Body of pancreas (tissue), 4 donors: ENCODE data around the gene CABP7. TPM values are rescaled to one million over a fixed set of nuclear protein-coding genes. Genes with fewer than 3 reads are reported as not detected.

Experiments
- ATAC-seq: fragments of 150-250 bp; one replicate; pipeline ENCODE4 v1.9.1; 2016
- DNase-seq, 4 donors: peaks; one replicate each; pipeline ENCODE4 v3.0.0-alpha.2; 2019
- H3K27ac ChIP-seq, 4 donors: fragments of 200-600 bp; sonication (generic); 1 replicate in 3 of 4; 2 replicates in 1 of 4; pipeline versions ENCODE4 v1.5.1 to v1.6.1; 2016 to 2019; ENCODE audit warnings: mild to moderate bottlenecking in 1 of 4, mixed read lengths in 1 of 4, moderate library complexity in 1 of 4
- H3K27me3 ChIP-seq, 2 donors: fragments of 200-600 bp; sonication (generic); one replicate each; pipeline ENCODE4 v1.6.0; 2016; ENCODE audit warnings: mild to moderate bottlenecking in 1 of 2
- H3K36me3 ChIP-seq, 2 donors: fragments of 200-600 bp; sonication (generic); replicated peaks in 1 of 2; 2 replicates each; pipeline ENCODE4 v1.5.1; 2016; ENCODE audit warnings: low read depth in 2 of 2; ENCODE audit not compliant: insufficient read depth in 1 of 2
- H3K4me1 ChIP-seq: fragments of 200-600 bp; sonication (generic); one replicate; pipeline ENCODE4 v1.6.0; 2016
- H3K4me3 ChIP-seq, 2 donors: fragments of 200-600 bp; sonication (generic); 1 replicate in 1 of 2; 2 replicates in 1 of 2; pipeline ENCODE4 v1.5.1; 2016 to 2019
- H3K9me3 ChIP-seq, 3 donors: fragments of 200-600 bp; sonication (generic); 1 replicate in 2 of 3; 2 replicates in 1 of 3; pipeline ENCODE4 v1.5.1; 2016
- POLR2A ChIP-seq, 3 donors: fragments of 450-650 bp; IDR thresholded peaks; one replicate each; pipeline ENCODE4 v1.6.1; 2016; ENCODE audit warnings: antibody characterized with exemption in 3 of 3, mild to moderate bottlenecking in 2 of 3
- WGBS, 2 donors: methylation state at CpG; one replicate each; pipeline ENCODE4 v1.1.5; 2017; 5-methylcytosine and 5-hydroxymethylcytosine counted together
- intact Hi-C: fragments of 100-400 bp; cut with DNase I; formaldehyde crosslinking; loops from one replicate; pipeline ENCODE4 v1.15.1; 2023
- total RNA-seq, 2 donors: library from RNA; depleted of rRNA; stranded (reverse); fragments of >200 nt; gene quantifications; one replicate each; pipeline ENCODE4 v1.1.0, GENCODE V29; 2016
- TF ChIP-seq, protein P1 (sequence below), 7 experiments: fragments of 450-650 bp in 4 of 7; fragments of 200-600 bp in 3 of 7; sonication (generic) in 3 of 7; IDR thresholded peaks; one replicate each; pipeline ENCODE4 v1.5.1; 2016 to 2019; ENCODE audit warnings: antibody characterized with exemption in 7 of 7

The CABP7 gene
- total RNA-seq, 2 donors from 2014 or later: 0.78 to 2.6 TPM

- Histone ChIP-seq H3K27ac (peak within 1 kb of the TSS; percentile 71 to 90 (median 80)), H3K36me3 (peaks cover 3 to 10% of the 10 kb centered on the region in 2 donors), H3K4me3 (peak within 1 kb of the TSS; percentile 82 to 99), H3K4me1 (peaks cover 26% of the 10 kb centered on the region), H3K27me3 (no peaks in the 10 kb centered on the region), H3K9me3 (no peaks in the 10 kb centered on the region)
- no peak for TF ChIP-seq POLR2A (IDR thresholded peaks at IDR 0.05)
- TF ChIP-seq, protein P1, sequence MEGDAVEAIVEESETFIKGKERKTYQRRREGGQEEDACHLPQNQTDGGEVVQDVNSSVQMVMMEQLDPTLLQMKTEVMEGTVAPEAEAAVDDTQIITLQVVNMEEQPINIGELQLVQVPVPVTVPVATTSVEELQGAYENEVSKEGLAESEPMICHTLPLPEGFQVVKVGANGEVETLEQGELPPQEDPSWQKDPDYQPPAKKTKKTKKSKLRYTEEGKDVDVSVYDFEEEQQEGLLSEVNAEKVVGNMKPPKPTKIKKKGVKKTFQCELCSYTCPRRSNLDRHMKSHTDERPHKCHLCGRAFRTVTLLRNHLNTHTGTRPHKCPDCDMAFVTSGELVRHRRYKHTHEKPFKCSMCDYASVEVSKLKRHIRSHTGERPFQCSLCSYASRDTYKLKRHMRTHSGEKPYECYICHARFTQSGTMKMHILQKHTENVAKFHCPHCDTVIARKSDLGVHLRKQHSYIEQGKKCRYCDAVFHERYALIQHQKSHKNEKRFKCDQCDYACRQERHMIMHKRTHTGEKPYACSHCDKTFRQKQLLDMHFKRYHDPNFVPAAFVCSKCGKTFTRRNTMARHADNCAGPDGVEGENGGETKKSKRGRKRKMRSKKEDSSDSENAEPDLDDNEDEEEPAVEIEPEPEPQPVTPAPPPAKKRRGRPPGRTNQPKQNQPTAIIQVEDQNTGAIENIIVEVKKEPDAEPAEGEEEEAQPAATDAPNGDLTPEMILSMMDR (IDR thresholded peaks at IDR 0.05): no peak
- intact Hi-C loops: no loop called here
- DNase-seq: peak; percentile 93 to 96 (median 95)
- WGBS, 2 donors: 0 to 3% methylated on average over 36 to 46 of the region's 46 CpGs
- peak; percentile 86 for ATAC-seq
Measured at GRCh38 chr22:29767171-29768051, 47.6 kb downstream of the CABP7 start, which contains the start of gene UQCR10. TSS of gene UQCR10 (plus strand) at chr22:29767369. CDS start at chr22:29767399, 30 bp downstream.

DNA sequence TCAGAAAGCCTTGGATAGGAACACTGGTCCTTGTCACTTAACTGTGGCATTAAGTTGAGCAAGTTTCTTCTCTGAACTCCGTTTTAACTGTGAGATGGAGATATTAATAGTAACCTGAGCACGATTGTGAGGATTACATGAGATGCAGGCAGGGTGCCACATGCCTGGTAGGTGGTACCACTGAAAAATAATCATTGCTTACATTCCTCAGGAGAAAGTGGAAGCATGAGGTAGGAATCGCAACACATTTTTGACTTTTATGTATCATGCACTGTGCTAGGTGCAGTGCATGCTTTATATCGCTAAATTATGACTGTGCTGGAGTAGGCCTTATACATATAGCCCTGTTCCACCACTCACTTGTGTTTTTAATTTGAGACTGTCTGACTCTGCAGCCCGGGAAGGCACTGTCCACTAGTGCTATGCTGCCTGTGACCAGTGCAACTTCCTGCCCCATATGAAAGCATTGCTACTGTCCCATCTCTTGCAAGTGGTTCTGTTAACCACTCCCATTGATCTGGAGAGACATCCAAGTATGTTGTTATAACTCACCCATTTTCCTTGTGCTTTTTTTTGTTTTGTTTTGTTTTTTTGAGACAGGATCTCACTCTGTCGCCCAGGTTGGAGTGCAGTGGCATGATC, 48.4 kb downstream of the CABP7 start:
- DNase-seq: no peak
- Histone ChIP-seq H3K27me3 (no peaks in the 10 kb centered on the region), H3K27ac (peak overlapping the region in 2 of 4 donors; percentile 78 to 90), H3K4me3 (peak overlapping the region; percentile 82 to 99), H3K4me1 (peaks cover 26% of the 10 kb centered on the region), H3K36me3 (peaks cover 3 to 10% of the 10 kb centered on the region in 2 donors), H3K9me3 (no peaks in the 10 kb centered on the region)
- intact Hi-C loops: no loop called here
- no peak for TF ChIP-seq POLR2A (IDR thresholded peaks at IDR 0.05)
- TF ChIP-seq, protein P1 (IDR thresholded peaks at IDR 0.05): no peak
- ATAC-seq: no peak
- WGBS, 2 donors: 31 to 34% methylated on average over 6 of the region's 6 CpGs

GRCh38 chr22:29769723-29770321, 50.0 kb downstream of the CABP7 start:
- no peaks in the 10 kb centered on the region for H3K9me3 ChIP-seq
- ATAC-seq (no peak), DNase-seq (no peak)
- peaks cover 3 to 10% of the 10 kb centered on the region in 2 donors for H3K36me3 ChIP-seq
- no peak overlapping the region for H3K27ac ChIP-seq
- intact Hi-C loops: no loop called here
- H3K4me3 ChIP-seq: no peak overlapping the region
- TF ChIP-seq, protein P1 (IDR thresholded peaks at IDR 0.05): no peak
- no peak for TF ChIP-seq POLR2A (IDR thresholded peaks at IDR 0.05)
- WGBS, 2 donors: 56 to 81% methylated on average over 2 of the region's 2 CpGs
- H3K27me3 ChIP-seq: no peaks in the 10 kb centered on the region
- H3K4me1 ChIP-seq: peaks cover 26% of the 10 kb centered on the region

- peaks cover 16% of the 10 kb centered on the region for H3K4me1 ChIP-seq
- no peaks in the 10 kb centered on the region for H3K9me3 ChIP-seq
- ATAC-seq (peak; percentile 47), DNase-seq (peak in 2 of 4 donors; percentile 24 to 49)
- peaks cover 3 to 10% of the 10 kb centered on the region in 2 donors for H3K36me3 ChIP-seq
- 42 to 43% methylated on average over 5 of the region's 5 CpGs for WGBS, 2 donors
- H3K27me3 ChIP-seq: no peaks in the 10 kb centered on the region
- TF ChIP-seq, protein P1 (IDR thresholded peaks at IDR 0.05): peak in 4 of 7 experiments; percentile 21 to 35 (median 28)
- no peak for TF ChIP-seq POLR2A (IDR thresholded peaks at IDR 0.05)
- H3K27ac ChIP-seq: no peak overlapping the region
- H3K4me3 ChIP-seq: no peak overlapping the region
- intact Hi-C loops: no loop called here
Measured at GRCh38 chr22:29772170-29772641, 52.4 kb downstream of the CABP7 start.
